ENCODE results near the gene SIL1. TPM values are rescaled to one million over a fixed set of nuclear protein-coding genes. Genes with fewer than 3 reads are reported as not detected.
"Not testable (repeated sequence)": the region's sequence is repeated elsewhere in the genome, so short reads cannot be mapped to it uniquely, and the experiment has no call there.

SIL1 gene
- total and polyA plus RNA-seq, 5 donors from 2014 or later: 9.8 to 12.3 (median 11.2) TPM

- H3K4me3 Mint-ChIP-seq; H3K27me3 ChIP-seq (ENCODE audit: control insufficient read depth, insufficient read depth, low read length); DNase-seq; H3K4me3 ChIP-seq (ENCODE audit: low read depth, low read length); H3K9me3 ChIP-seq (ENCODE audit: control insufficient read depth in 2 of 2, low read length in 2 of 2); H3K27me3 Mint-ChIP-seq; H3K4me1 ChIP-seq (ENCODE audit: control insufficient read depth, insufficient read depth, low read length, poor library complexity, severe bottlenecking); H3K9me3 Mint-ChIP-seq; H3K27ac ChIP-seq (ENCODE audit: insufficient read depth, low read length, poor library complexity, severe bottlenecking); H3K27ac Mint-ChIP-seq; H3K4me1 Mint-ChIP-seq; H3K36me3 ChIP-seq (ENCODE audit: control insufficient read depth, insufficient read depth, low read length); ATAC-seq (ENCODE audit: low read depth in 2 of 2); H3K36me3 Mint-ChIP-seq: not testable (repeated sequence)
Measured at GRCh38 chr5:139073956-139074355, 124.2 kb downstream of the SIL1 start.

- no peak overlapping the region for H3K4me3 ChIP-seq (ENCODE audit: low read depth, low read length)
Measured at GRCh38 chr5:139068494-139069151, 129.5 kb downstream of the SIL1 start.

GRCh38 chr5:139068060-139068459 lies 130.1 kb downstream of the SIL1 start:
- Mint-ChIP-seq H3K4me3 (peak overlapping the region in 1 of 4 donors; percentile 58), H3K27me3 (no peaks in the 10 kb centered on the region), H3K27ac (peak overlapping the region in 1 of 3 donors; percentile 40), H3K36me3 (peaks cover 7% of the 10 kb centered on the region), H3K4me1 (peaks cover 0 to 9% (median 7%) of the 10 kb centered on the region in 4 donors), H3K9me3 (no peaks in the 10 kb centered on the region)
- DNase-seq: no peak
- H3K4me1 ChIP-seq (ENCODE audit: control insufficient read depth, insufficient read depth, low read length, poor library complexity, severe bottlenecking): no peaks in the 10 kb centered on the region
- no peak overlapping the region for H3K4me3 ChIP-seq (ENCODE audit: low read depth, low read length)
- no peak for ATAC-seq (ENCODE audit: low read depth in 2 of 2)
- H3K9me3 ChIP-seq (ENCODE audit: control insufficient read depth in 2 of 2, low read length in 2 of 2): no peaks in the 10 kb centered on the region
- H3K27ac ChIP-seq (ENCODE audit: insufficient read depth, low read length, poor library complexity, severe bottlenecking): no peak overlapping the region
- no peaks in the 10 kb centered on the region for H3K36me3 ChIP-seq (ENCODE audit: control insufficient read depth, insufficient read depth, low read length)
- H3K27me3 ChIP-seq (ENCODE audit: control insufficient read depth, insufficient read depth, low read length): no peaks in the 10 kb centered on the region

More at GRCh38 chr5:139068494-139069151, 129.5 kb downstream of the SIL1 start:
- no peaks in the 10 kb centered on the region for H3K27me3 Mint-ChIP-seq
- H3K36me3 Mint-ChIP-seq: peaks cover 7% of the 10 kb centered on the region
- Histone ChIP-seq H3K27ac (ENCODE audit: insufficient read depth, low read length, poor library complexity, severe bottlenecking) (no peak overlapping the region), H3K36me3 (ENCODE audit: control insufficient read depth, insufficient read depth, low read length) (no peaks in the 10 kb centered on the region), H3K9me3 (ENCODE audit: control insufficient read depth in 2 of 2, low read length in 2 of 2) (no peaks in the 10 kb centered on the region), H3K4me1 (ENCODE audit: control insufficient read depth, insufficient read depth, low read length, poor library complexity, severe bottlenecking) (no peaks in the 10 kb centered on the region), H3K27me3 (ENCODE audit: control insufficient read depth, insufficient read depth, low read length) (no peaks in the 10 kb centered on the region)
- peaks cover 0 to 1% (median 0%) of the 10 kb centered on the region in 7 donors for H3K9me3 Mint-ChIP-seq
- no peak for ATAC-seq (ENCODE audit: low read depth in 2 of 2)
- H3K27ac Mint-ChIP-seq: peak overlapping the region in 1 of 3 donors; percentile 40
- no peak overlapping the region for H3K4me3 Mint-ChIP-seq
- H3K4me1 Mint-ChIP-seq: peaks cover 0 to 9% (median 7%) of the 10 kb centered on the region in 4 donors
- DNase-seq: peak in 1 of 3 donors; percentile 18

- no peak overlapping the region for H3K27ac ChIP-seq (ENCODE audit: insufficient read depth, low read length, poor library complexity, severe bottlenecking)
- Mint-ChIP-seq H3K27ac (no peak overlapping the region), H3K4me1 (peaks cover 0 to 9% (median 7%) of the 10 kb centered on the region in 4 donors), H3K36me3 (peaks cover 7% of the 10 kb centered on the region), H3K27me3 (no peaks in the 10 kb centered on the region), H3K4me3 (no peak overlapping the region), H3K9me3 (peaks cover 0 to 2% (median 0%) of the 10 kb centered on the region in 7 donors)
- no peaks in the 10 kb centered on the region for H3K4me1 ChIP-seq (ENCODE audit: control insufficient read depth, insufficient read depth, low read length, poor library complexity, severe bottlenecking)
- DNase-seq (no peak), ATAC-seq (ENCODE audit: low read depth in 2 of 2) (no peak)
- no peak overlapping the region for H3K4me3 ChIP-seq (ENCODE audit: low read depth, low read length)
- no peaks in the 10 kb centered on the region for H3K9me3 ChIP-seq (ENCODE audit: control insufficient read depth in 2 of 2, low read length in 2 of 2)
- H3K36me3 ChIP-seq (ENCODE audit: control insufficient read depth, insufficient read depth, low read length): no peaks in the 10 kb centered on the region
- no peaks in the 10 kb centered on the region for H3K27me3 ChIP-seq (ENCODE audit: control insufficient read depth, insufficient read depth, low read length)
Measured at GRCh38 chr5:139065306-139065705, 132.9 kb downstream of the SIL1 start.

GRCh38 chr5:139064613-139065012 lies 133.6 kb downstream of the SIL1 start:
- Mint-ChIP-seq H3K4me3 (no peak overlapping the region), H3K36me3 (peaks cover 7% of the 10 kb centered on the region), H3K4me1 (peaks cover 0 to 9% (median 7%) of the 10 kb centered on the region in 4 donors), H3K9me3 (peaks cover 0 to 2% (median 0%) of the 10 kb centered on the region in 7 donors), H3K27me3 (no peaks in the 10 kb centered on the region), H3K27ac (no peak overlapping the region)
- H3K27ac ChIP-seq (ENCODE audit: insufficient read depth, low read length, poor library complexity, severe bottlenecking): no peak overlapping the region
- ATAC-seq (ENCODE audit: low read depth in 2 of 2) (no peak), DNase-seq (no peak)
- no peaks in the 10 kb centered on the region for H3K36me3 ChIP-seq (ENCODE audit: control insufficient read depth, insufficient read depth, low read length)
- no peak overlapping the region for H3K4me3 ChIP-seq (ENCODE audit: low read depth, low read length)
- no peaks in the 10 kb centered on the region for H3K27me3 ChIP-seq (ENCODE audit: control insufficient read depth, insufficient read depth, low read length)
- H3K4me1 ChIP-seq (ENCODE audit: control insufficient read depth, insufficient read depth, low read length, poor library complexity, severe bottlenecking): no peaks in the 10 kb centered on the region
- H3K9me3 ChIP-seq (ENCODE audit: control insufficient read depth in 2 of 2, low read length in 2 of 2): no peaks in the 10 kb centered on the region

DNA sequence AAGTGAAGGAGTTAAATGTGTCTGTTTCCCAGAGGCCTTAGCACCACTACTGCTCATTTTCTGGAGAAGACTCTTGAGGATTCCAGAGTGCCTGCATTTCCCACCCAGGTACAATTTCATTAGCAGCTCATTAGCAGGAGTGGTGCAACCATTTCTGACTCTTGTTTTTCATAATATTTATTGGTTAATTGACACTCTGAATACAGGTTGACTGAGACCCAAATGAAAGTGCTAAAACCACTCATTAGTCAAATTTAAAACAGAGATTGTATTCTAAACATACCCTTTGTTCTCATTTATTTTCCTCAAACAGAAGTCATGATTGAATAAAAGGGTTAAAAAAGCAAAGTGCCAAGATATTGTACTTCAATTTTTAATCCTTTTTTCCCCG lies 134.5 kb downstream of the SIL1 start:
- peaks cover 0 to 9% (median 5%) of the 10 kb centered on the region in 4 donors for H3K4me1 Mint-ChIP-seq
- Histone ChIP-seq H3K9me3 (ENCODE audit: control insufficient read depth in 2 of 2, low read length in 2 of 2) (no peaks in the 10 kb centered on the region), H3K4me3 (ENCODE audit: low read depth, low read length) (no peak overlapping the region), H3K27me3 (ENCODE audit: control insufficient read depth, insufficient read depth, low read length) (no peaks in the 10 kb centered on the region), H3K4me1 (ENCODE audit: control insufficient read depth, insufficient read depth, low read length, poor library complexity, severe bottlenecking) (no peaks in the 10 kb centered on the region), H3K36me3 (ENCODE audit: control insufficient read depth, insufficient read depth, low read length) (no peaks in the 10 kb centered on the region), H3K27ac (ENCODE audit: insufficient read depth, low read length, poor library complexity, severe bottlenecking) (no peak overlapping the region)
- peaks cover 7% of the 10 kb centered on the region for H3K36me3 Mint-ChIP-seq
- no peak for DNase-seq
- H3K27me3 Mint-ChIP-seq: no peaks in the 10 kb centered on the region
- no peak for ATAC-seq (ENCODE audit: low read depth in 2 of 2)
- peaks cover 0 to 2% (median 0%) of the 10 kb centered on the region in 7 donors for H3K9me3 Mint-ChIP-seq
- H3K4me3 Mint-ChIP-seq: no peak overlapping the region
- H3K27ac Mint-ChIP-seq: no peak overlapping the region

DNA sequence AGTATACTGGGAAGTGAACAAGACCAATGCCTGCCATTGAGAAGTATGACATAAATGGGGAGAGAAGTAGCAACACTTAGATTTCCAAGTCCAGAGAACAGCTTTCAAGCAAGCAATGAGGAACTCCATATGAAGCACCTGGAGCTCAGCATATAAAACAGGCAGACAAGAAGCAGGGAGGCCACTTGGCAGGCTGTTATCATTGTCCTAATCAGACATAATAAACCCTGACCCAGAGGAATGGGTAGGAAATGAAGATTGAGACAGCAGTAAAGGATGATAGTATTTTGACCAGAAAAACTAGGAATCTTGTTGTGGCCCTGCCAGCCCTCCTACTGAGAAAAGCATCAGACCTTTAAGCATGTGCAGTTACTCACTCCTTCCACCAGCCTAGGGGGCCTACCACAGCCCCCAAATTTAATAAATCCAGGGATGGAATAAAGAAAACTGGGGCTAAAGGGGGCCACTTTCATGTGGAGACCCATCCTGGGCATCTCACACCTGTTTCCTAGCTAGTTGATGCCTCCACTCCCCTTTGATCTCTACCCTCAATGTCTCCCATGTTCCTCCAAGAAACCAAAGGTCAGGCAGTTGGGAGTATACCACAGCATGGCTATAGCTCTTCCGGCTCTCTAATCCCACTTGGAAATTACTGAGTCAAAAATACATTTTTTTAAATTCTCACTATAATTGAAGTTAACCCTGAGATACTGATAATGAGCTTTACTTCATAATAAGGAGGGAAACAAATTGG lies 135.1 kb downstream of the SIL1 start:
- no peaks in the 10 kb centered on the region for H3K27me3 Mint-ChIP-seq
- H3K36me3 Mint-ChIP-seq: peaks cover 7% of the 10 kb centered on the region
- ATAC-seq (ENCODE audit: low read depth in 2 of 2) (no peak), DNase-seq (no peak)
- H3K4me3 ChIP-seq (ENCODE audit: low read depth, low read length): no peak overlapping the region
- H3K9me3 Mint-ChIP-seq: peaks cover 0 to 2% (median 0%) of the 10 kb centered on the region in 7 donors
- no peak overlapping the region for H3K27ac Mint-ChIP-seq
- H3K36me3 ChIP-seq (ENCODE audit: control insufficient read depth, insufficient read depth, low read length): no peaks in the 10 kb centered on the region
- no peaks in the 10 kb centered on the region for H3K9me3 ChIP-seq (ENCODE audit: control insufficient read depth in 2 of 2, low read length in 2 of 2)
- no peak overlapping the region for H3K27ac ChIP-seq (ENCODE audit: insufficient read depth, low read length, poor library complexity, severe bottlenecking)
- H3K27me3 ChIP-seq (ENCODE audit: control insufficient read depth, insufficient read depth, low read length): no peaks in the 10 kb centered on the region
- H3K4me1 ChIP-seq (ENCODE audit: control insufficient read depth, insufficient read depth, low read length, poor library complexity, severe bottlenecking): no peaks in the 10 kb centered on the region
- peaks cover 0 to 5% (median 2%) of the 10 kb centered on the region in 4 donors for H3K4me1 Mint-ChIP-seq
- H3K4me3 Mint-ChIP-seq: no peak overlapping the region

Measured in CD4-positive, CD25-positive, alpha-beta regulatory T cell (primary cell).